KOPT-K1 (cell line): ENCODE data around the gene CLIC3.

Experiments
- H3K27ac ChIP-seq: fragments of 200-600 bp; sonication (generic); 2 replicates; pipeline ENCODE4 v1.5.1; 2016; ENCODE audit warnings: antibody characterized with exemption, mild to moderate bottlenecking, low read depth, low read length; ENCODE audit not compliant: poor library complexity, severe bottlenecking
- H3K36me3 ChIP-seq: fragments of 200-600 bp; sonication (generic); 2 replicates; pipeline ENCODE4 v1.5.1; 2017; ENCODE audit warnings: antibody characterized with exemption, mild to moderate bottlenecking, low read length, moderate library complexity; ENCODE audit not compliant: insufficient read depth
- H3K9me3 ChIP-seq: fragments of 200-600 bp; sonication (generic); 2 replicates; pipeline ENCODE4 v1.5.1; 2017; ENCODE audit warnings: antibody characterized with exemption, low read length, mild to moderate bottlenecking; ENCODE audit not compliant: insufficient read depth, poor library complexity, severe bottlenecking

CLIC3 gene

DNA sequence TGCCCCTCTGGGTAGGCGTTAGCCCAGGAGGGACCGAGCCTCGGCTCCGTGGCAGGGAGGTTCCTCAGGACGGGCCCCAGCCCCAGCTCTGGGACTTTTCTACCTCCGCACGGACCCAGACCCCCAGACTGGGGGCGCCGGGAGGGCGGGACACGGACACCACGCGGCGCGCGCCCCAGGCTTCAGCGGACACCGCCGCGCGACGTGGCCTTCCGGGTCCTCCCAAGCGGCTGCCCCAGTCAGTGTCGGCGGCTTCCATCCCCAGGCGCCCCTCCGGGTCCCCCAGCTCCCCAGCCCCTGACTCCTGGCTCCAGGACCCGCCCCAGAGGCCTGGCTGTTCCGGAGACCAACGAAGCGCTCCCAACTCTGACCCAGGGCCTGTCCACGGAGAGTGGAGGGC is 10.5 kb downstream of the CLIC3 start:
- no peaks in the 10 kb centered on the region for H3K9me3 ChIP-seq
- H3K27ac ChIP-seq: no peak overlapping the region

GRCh38 chr9:136985027-136985602 is 11.3 kb downstream of the CLIC3 start:
- H3K9me3 ChIP-seq: no peaks in the 10 kb centered on the region
- H3K36me3 ChIP-seq: no peaks in the 10 kb centered on the region
- H3K27ac ChIP-seq: no peak overlapping the region

More for the DNA sequence above, 10.5 kb downstream of the CLIC3 start:
- H3K36me3 ChIP-seq: no peaks in the 10 kb centered on the region

- no peak overlapping the region for H3K27ac ChIP-seq
Observed at GRCh38 chr9:136984464-136985026, 11.8 kb downstream of the CLIC3 start.

GRCh38 chr9:136983656-136984314 is 12.6 kb downstream of the CLIC3 start:
- H3K9me3 ChIP-seq: no peaks in the 10 kb centered on the region
- H3K36me3 ChIP-seq: no peaks in the 10 kb centered on the region
- no peak overlapping the region for H3K27ac ChIP-seq

More at GRCh38 chr9:136984464-136985026, 11.8 kb downstream of the CLIC3 start:
- Histone ChIP-seq H3K36me3 (no peaks in the 10 kb centered on the region), H3K9me3 (no peaks in the 10 kb centered on the region)

DNA sequence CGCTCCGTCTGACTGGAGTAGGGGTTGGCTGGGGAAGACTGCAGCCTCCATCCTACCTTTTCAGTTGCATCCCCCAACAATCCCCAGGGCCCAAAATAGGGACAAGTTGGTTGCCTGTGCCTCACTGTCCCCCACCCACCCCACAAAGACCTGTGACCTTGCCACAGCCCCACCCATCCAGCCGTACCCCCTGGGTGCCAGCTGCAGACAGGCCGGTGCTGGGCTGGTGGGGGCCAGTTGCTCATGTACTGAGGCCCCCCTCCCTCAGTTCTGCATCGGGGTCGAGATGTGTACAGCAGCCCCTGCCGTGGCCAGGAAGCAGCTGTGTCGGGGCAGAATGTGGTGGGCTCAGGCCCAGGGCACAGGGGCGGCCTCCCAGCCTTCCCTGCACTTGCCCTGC is 13.2 kb downstream of the CLIC3 start:
- H3K27ac ChIP-seq: no peak overlapping the region
- no peaks in the 10 kb centered on the region for H3K9me3 ChIP-seq
- H3K36me3 ChIP-seq: no peaks in the 10 kb centered on the region

- no peaks in the 10 kb centered on the region for H3K36me3 ChIP-seq
- no peak within 1 kb of the TSS for H3K27ac ChIP-seq
- H3K9me3 ChIP-seq: no peaks in the 10 kb centered on the region
Observed at GRCh38 chr9:136982232-136983051, 13.9 kb downstream of the CLIC3 start, which contains the start of gene LCNL1. Gene LCNL1, plus strand, starts transcription at chr9:136982993. Its CDS starts 594 bp downstream, at chr9:136983587.

- no peaks in the 10 kb centered on the region for H3K9me3 ChIP-seq
- H3K27ac ChIP-seq: no peak overlapping the region
- H3K36me3 ChIP-seq: no peaks in the 10 kb centered on the region
Observed at GRCh38 chr9:136981588-136982231, 14.7 kb downstream of the CLIC3 start.

DNA sequence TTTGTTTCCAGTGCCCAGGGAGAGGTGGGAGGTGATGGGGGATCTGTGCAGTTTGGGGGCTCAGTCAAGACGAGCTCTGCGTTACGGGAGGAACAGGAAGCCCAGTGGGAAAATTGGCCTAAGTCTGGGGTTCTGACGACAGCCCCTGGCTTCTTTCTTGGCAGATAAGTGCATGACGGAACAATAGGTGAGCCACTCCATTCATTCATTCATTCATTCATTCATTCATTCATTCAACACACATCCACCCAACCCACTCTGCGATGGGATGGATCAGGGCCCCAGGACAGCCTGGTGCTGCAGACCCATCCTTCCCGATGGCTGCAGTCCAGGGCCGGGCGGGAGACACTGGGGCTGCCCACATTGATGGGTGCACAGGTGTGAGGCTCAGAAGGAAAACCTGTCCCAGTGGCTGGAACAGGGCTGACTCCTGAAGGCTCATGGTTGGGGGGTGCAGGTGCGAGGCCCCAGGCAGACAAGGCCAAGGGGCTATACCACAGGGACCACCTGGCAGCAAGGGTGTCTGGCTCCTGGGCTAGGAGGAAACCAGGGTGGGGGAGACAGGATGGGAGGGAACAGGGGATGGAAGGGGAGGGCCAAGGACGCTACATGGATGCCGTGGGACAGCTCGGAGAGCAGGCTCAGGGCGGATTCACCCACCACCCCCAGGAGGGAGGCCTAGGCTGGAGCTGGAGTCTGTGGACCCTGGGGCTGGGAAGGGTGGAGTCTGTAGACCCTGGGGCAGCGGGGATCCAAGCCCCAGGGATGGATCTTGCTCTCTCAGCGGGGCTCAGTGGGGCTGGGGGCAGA is 15.5 kb downstream of the CLIC3 start:
- Histone ChIP-seq H3K27ac (no peak overlapping the region), H3K9me3 (no peaks in the 10 kb centered on the region), H3K36me3 (no peaks in the 10 kb centered on the region)

DNA sequence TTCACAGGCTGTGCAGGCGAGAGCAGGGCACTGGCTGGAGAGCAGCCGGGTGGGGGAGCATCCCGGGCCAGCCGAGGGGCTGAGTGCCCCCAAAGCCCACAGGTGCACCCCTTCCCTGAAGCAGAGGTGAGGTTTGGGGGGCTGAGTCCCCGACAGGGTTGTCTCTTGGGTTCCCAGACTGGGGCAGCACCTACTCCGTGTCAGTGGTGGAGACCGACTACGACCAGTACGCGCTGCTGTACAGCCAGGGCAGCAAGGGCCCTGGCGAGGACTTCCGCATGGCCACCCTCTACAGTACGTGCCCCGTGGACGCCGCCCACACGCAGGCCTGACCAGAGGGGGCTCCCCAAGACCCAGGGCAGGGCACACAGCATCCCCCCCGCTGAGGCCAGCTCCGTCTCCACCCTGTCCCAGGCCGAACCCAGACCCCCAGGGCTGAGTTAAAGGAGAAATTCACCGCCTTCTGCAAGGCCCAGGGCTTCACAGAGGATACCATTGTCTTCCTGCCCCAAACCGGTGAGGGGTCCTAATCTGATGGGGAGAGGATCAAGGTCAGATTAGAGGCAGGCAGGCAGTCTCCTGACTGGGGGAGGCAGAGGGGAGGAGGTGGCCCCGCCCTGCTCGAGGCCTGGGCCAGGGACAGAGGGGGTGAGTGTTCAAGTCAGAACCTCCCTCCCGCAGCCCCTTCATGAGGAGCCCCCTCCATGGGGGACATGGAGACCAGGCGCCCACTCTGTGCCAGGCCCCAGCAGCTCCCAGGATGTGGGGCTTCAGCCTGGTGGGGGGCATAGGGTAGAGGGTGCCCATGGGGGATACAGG is 16.4 kb downstream of the CLIC3 start:
- H3K9me3 ChIP-seq: no peaks in the 10 kb centered on the region
- no peak overlapping the region for H3K27ac ChIP-seq
- H3K36me3 ChIP-seq: no peaks in the 10 kb centered on the region

DNA sequence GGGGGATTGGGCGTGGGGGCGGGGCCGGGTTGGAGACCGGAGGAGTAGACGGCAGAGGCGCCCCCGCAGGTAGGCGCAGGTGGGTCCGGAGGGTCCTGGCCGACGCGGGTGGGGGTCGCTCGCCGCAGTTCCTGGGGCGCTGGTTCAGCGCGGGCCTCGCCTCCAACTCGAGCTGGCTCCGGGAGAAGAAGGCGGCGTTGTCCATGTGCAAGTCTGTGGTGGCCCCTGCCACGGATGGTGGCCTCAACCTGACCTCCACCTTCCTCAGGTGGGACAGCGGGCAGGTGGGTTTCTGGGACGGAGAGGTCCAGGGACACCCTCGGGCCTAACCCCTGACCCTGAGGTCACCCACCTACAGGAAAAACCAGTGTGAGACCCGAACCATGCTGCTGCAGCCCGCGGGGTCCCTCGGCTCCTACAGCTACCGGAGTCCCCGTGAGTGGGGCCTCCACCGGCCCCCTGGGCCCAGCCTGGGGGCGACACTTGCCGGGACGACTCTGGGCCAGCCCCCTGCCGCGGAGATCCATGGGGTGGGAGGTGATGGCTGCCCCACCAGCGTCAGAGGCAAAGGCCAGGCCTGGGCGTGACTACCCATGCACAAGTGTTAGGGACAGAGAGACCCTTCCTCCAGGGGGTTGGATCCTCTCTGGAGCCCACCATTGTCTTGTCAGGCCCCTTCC is 17.4 kb downstream of the CLIC3 start:
- Histone ChIP-seq H3K36me3 (no peaks in the 10 kb centered on the region), H3K9me3 (no peaks in the 10 kb centered on the region), H3K27ac (no peak overlapping the region)

DNA sequence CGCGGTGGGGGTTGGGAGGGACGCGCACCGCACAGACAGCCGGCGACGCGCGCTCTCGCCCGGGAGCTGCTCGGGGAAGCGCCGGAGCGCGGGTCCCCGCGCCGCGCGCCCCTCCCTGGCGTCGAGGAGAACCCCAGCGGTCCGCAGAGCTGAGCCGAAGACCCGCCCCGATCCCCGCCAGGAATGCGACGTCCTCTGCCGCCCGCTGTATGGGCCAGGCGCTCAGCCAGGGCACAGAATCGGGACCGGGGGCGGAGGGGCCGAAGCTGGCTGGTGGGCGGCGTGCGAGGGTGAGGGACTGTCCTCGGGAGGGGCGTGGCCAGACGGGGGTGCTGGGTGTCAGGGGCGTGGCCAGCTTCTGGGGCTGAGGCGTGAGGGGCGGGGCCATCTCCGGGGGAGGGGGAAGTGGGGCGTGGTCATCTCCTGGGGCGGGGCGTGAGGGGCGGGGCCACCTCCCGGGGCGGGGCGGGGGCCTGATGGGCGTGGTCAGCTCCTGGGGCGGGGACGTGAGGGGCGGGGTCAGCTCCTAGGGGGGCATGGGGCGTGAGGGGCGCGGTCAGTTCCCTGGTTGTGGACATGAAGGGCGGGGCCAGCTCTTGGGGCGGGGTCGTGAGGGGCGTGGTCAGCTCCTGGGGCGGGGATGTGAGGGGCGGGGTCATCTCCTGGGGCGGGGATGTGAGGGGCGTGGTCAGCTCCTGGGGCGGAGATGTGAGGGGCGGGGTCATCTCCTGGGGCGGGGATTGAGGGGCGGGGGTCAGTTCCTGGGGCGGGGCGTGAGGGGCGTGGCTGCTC is 18.1 kb downstream of the CLIC3 start:
- Histone ChIP-seq H3K27ac (no peak overlapping the region), H3K36me3 (no peaks in the 10 kb centered on the region), H3K9me3 (no peaks in the 10 kb centered on the region)

DNA sequence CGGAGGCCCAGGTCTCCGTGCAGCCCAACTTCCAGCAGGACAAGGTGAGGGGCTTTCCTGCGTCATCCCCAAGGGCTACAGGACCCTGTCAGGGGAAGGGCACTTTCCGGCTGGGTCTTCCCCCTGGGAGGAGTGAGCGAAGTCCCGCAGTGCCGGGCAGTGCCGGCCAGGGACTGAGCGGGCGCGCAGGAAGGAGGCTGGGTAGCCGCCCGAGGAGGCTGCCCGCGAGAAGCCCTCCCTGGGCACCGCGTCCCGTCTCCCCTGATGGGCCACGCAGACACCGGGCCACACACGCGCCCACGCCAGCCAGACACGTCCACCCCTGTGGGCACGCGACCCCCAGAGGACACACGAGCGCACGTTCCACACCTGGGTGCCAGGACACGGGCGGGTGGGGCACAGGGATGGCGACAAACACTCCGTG is 18.7 kb downstream of the CLIC3 start:
- Histone ChIP-seq H3K9me3 (no peaks in the 10 kb centered on the region), H3K27ac (no peak overlapping the region), H3K36me3 (no peaks in the 10 kb centered on the region)
